GM18867 (cell line): ENCODE results near the gene ADARB2.
"Not testable (repeated sequence)": the region's sequence is repeated elsewhere in the genome, so short reads cannot be mapped to it uniquely, and the experiment has no call there.

ENCODE experiments used
- ATAC-seq: cut with Tn5 transposase; IDR thresholded peaks from one replicate; pipeline ENCODE4 v1.9.1; 2021; ENCODE audit warnings: mild to moderate bottlenecking, moderate library complexity; ENCODE audit not compliant: unreplicated experiment

ADARB2 gene

DNA sequence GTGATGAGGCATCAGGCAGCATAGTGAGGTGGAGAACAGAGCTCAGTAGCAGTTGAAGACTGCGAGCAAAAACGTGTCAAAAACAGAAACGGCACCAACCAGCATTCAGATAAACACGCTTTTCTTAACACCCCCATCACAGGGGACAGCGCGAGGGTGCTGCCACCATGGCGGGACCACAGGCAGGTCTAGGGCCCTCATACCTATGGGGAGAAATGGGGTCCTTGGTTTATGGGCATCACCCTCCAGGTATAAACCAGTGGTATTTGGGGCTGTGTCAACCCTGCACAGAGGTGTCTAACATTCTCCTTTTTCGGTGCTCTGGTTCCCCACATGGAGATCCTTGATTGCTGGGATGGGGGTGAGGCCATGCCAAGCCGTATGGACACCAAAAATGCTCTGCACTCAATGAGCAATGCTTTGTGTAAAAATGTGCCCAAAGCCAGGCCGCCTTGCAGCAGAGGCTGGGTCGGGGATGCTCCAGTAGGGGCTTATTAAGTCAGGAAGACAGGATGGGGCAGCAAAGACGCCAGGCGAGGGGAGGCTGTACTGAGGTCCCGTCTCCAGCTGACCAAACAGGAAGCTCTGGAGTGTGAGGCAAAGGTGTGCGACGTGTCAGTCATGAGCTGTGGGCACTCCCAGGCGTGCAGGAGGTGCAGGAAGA lies 489.6 kb downstream of the ADARB2 start:
- ATAC-seq, result no peak

- ATAC-seq, result no peak
These were observed 492.8 kb downstream of the ADARB2 start for GRCh38 chr10:1244493-1244892.

DNA sequence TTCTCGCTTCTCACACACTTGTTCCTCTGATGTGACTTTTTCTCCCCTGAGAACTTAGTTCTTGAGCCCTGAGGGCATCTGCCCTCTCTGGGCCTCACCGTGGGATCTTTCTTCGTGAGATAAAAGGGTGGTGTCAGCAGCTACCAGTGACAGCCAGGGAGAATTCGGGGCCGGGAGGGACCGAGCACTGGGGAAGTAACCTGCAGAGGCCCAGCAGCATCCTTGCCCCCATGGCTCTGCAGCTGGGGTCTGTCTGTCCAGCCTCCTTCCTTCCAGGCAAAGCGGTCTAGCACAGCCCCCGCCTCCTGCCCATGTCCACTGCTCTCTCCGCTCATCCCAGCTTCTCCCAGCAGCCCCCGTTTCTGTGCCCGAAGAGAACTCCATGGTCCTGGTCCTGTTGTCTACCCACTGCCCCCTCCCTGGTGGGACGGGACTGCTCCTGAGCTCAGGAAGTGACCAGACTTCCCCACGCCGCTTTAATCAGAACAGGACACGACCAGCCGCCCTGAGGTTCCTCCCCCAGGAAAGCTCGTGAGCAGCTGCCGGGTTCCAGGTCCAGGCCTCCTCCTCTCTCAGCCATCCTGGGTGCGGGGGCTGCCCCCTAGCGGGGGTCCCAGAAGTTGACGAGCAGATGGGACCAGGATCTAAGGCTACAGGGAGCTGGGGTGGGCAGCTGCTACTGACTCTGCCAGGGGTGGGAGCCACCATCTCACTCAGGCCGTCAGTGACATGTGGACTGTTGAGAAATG lies 493.7 kb downstream of the ADARB2 start:
- no peak for ATAC-seq

- no peak for ATAC-seq
These were observed 494.4 kb downstream of the ADARB2 start for GRCh38 chr10:1242975-1243374.

DNA sequence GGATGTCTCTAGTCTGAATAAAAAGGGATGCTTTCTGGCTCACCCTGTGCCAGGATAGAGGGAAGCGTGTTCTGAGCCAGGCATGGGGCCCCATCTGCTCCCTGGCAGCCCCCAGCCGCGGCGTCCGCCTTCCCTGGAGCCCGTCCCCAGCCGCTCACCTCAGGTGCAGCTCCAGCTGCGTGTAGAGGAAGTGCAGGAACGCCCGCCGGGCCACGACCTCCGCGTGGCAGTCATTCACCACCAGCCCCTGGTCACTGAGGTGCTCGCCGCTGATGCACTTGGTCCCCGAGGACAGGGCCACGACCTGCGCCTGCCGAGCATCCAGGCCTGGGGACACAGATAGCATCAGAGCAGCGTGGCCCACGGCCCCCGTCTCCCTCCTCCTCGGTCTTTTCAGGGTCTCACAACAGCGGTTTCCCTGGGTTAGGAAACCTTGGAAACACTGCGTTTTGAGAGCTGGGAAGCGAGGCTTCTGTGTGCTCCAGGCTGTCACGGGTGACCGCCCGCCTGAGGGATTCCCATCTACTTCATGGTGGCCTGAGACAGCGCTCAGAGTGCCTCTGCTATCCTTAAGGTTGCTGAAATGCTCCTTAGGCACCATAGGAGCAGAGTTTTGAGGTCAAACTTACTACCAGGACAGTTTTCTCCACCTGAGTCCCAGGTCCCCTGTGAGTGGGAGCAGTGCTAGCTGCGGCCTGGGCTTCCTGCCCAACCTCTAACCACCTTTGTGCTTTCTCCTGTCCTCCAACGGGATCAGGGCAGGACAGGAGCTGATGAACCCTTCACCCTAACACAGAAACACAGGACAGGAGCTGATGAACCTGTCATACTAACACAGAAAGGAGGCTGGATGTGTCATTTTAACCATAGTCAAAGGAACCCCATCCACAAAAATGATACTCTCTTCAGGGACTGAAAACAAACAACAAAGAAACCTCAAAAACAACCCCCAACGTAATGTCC lies 495.1 kb downstream of the ADARB2 start:
- no peak for ATAC-seq

GRCh38 chr10:1241322-1241890 lies 495.9 kb downstream of the ADARB2 start:
- ATAC-seq, result no peak

GRCh38 chr10:1240341-1240775 lies 497.0 kb downstream of the ADARB2 start:
- ATAC-seq, result no peak

GRCh38 chr10:1233031-1233430 lies 504.3 kb downstream of the ADARB2 start:
- no peak for ATAC-seq

DNA sequence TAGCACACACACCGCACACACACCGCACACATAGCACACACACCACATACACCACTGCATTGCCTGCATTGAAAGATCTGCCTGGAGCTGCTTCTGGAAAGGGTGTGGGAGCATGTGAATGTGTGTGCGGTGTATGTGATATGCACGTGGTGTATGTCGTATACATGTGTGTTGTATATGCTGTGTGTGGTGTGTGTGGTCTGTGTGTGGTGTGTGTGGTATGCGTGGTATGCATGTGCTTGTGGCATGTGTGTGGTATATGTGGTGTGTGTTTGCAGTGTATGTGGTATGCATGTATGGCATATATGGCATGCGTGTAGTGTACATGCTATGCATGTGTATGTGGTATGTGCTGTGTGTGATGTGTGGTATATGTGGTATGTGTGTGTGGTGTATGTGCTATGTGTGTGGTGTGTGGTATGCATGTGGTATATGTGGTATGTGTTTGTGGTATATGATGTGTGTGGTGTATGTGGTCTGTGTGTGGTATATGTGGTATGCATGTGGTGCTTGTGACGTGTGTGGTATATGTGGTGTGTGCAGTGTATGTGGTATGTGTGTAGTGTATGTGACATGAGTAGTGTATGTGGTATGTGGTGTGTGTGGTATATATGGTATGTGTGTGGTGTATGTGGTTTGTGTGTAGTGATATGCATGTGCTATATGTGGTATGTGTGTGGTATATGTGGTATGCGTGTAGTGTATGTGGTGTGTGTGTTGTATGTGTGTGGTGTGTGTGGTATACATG lies 505.0 kb downstream of the ADARB2 start:
- no peak for ATAC-seq

- ATAC-seq, result no peak
These were observed 506.6 kb downstream of the ADARB2 start for GRCh38 chr10:1230592-1231275.

- ATAC-seq, result no peak
These were observed 507.2 kb downstream of the ADARB2 start for GRCh38 chr10:1230138-1230537.

DNA sequence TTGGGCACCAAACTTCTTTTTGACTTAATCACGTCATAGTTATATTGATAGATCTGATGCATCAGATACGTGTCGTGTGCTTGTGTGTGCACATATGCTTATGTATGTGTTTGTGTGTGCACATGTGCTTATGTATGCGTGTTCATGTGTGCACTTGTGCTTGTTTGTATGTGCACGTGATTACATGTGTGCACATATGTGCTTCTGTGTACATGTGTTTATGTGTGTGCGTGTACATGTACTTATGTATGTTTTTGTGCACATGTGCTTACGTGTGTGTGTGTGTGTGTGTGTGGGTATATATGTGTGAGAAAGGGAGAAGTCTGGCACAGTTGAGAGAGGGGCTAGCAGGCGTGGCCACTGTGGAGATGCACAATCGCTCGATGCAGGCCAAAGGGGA lies 507.8 kb downstream of the ADARB2 start:
- ATAC-seq, result no peak

DNA sequence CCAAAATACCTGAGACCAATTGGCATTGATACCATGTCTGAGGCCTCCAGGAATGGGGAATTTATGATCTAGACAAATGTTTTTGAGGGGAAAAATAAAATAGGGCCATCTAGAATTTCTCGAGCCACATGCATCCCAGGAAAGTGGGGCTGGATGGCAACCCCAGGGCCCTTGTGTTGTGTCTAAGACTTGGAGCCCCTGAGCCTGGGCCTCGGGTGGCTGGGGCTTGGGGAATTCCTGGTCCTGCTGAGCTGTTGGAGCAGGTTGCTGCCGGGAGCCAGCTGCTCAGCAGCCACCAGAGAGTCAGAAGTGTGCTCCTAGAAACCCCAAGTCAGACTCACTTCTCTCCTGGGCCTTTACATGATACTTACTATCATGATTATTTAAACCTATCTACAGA lies 508.2 kb downstream of the ADARB2 start:
- no peak for ATAC-seq

DNA sequence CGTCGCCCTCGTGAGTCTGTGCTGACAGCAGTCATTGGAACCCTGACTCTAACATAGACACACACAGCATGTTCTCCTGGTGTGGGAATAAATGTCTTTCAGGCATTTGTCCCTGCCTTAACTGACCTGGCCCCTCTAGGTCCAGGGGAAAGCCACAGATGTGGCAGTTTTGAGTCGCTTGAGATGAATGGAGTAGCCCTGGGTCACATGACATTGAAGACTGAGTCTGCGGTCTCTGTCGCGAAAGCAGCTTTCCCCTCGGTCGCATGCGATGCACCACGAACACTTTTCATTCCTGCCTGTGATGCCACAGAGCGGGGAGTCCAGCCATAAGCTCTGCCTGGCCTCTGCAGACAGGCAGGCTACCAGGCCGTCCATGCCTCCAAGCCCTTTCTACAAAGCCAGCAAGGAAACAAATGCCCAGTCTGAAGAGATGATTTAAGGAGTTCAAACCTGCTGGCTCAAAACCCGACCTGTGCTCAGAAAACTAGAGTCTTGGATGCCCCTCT lies 508.8 kb downstream of the ADARB2 start:
- ATAC-seq, result no peak

- no peak for ATAC-seq
These were observed 509.6 kb downstream of the ADARB2 start for GRCh38 chr10:1227510-1228402.

GRCh38 chr10:1226907-1227306 lies 510.4 kb downstream of the ADARB2 start:
- not testable (repeated sequence) for ATAC-seq

- not testable (repeated sequence) for ATAC-seq
These were observed 517.5 kb downstream of the ADARB2 start for GRCh38 chr10:1219874-1220273.

DNA sequence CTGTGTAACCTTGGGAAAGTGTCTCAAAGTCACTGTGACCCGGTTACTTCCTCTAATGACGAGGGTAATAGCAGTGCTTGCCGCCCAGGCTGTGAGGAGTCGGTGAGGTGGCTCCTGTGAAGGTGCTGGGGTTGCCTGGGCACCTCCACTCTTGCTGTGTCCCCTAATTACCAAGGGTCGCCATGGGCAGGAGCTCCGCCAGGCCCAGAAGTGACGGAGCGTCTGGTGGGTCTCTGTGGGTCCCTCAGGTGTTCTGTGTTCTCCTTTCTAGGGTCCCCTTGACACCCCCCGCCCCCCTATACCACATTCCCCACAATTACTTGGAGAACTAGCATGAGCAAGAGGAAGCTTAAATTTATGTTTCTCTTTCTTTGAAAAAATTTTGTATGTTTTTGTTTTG lies 519.7 kb downstream of the ADARB2 start:
- ATAC-seq, result no peak

- ATAC-seq, result no peak
These were observed 520.1 kb downstream of the ADARB2 start for GRCh38 chr10:1217237-1217587.
